ENCODE results near the gene DHX32.
"Not testable (repeated sequence)": the region's sequence is repeated elsewhere in the genome, so short reads cannot be mapped to it uniquely, and the experiment has no call there.

DHX32 gene

GRCh38 chr10:125881192-125881591, at the start of gene DHX32:
DHX32 (minus strand) TSS chr10:125881292; CDS start chr10:125880824, 468 bp downstream.
- DNase-seq, result no peak

- DNase-seq, result no peak
These were observed 48.5 kb upstream of the DHX32 start for GRCh38 chr10:125929618-125930017.

GRCh38 chr10:125928928-125929585, 48.0 kb upstream of the DHX32 start:
- DNase-seq, result no peak

- not testable (repeated sequence) for DNase-seq
These were observed 46.2 kb upstream of the DHX32 start for GRCh38 chr10:125927265-125927664.

GRCh38 chr10:125926247-125926646, 45.2 kb upstream of the DHX32 start:
- no peak for DNase-seq

GRCh38 chr10:125925262-125925834, 44.3 kb upstream of the DHX32 start:
- no peak for DNase-seq

GRCh38 chr10:125921643-125922306, 40.7 kb upstream of the DHX32 start:
- not testable (repeated sequence) for DNase-seq

GRCh38 chr10:125917704-125918361, 36.7 kb upstream of the DHX32 start:
- DNase-seq, result not testable (repeated sequence)

- no peak for DNase-seq
These were observed 35.9 kb upstream of the DHX32 start for GRCh38 chr10:125916977-125917376.

- not testable (repeated sequence) for DNase-seq
These were observed 32.2 kb upstream of the DHX32 start for GRCh38 chr10:125913277-125913676.

GRCh38 chr10:125911990-125912389, 30.9 kb upstream of the DHX32 start:
- DNase-seq, result no peak

- DNase-seq, result no peak
These were observed 30.1 kb upstream of the DHX32 start for GRCh38 chr10:125911145-125911544.

- not testable (repeated sequence) for DNase-seq
These were observed 28.4 kb upstream of the DHX32 start for GRCh38 chr10:125909491-125909890.

- not testable (repeated sequence) for DNase-seq
These were observed 27.7 kb upstream of the DHX32 start for GRCh38 chr10:125908813-125909212.

GRCh38 chr10:125907598-125907997, 26.5 kb upstream of the DHX32 start:
- DNase-seq, result not testable (repeated sequence)

GRCh38 chr10:125905069-125905994, 24.2 kb upstream of the DHX32 start:
- DNase-seq, result not testable (repeated sequence)

GRCh38 chr10:125903135-125903640, 22.1 kb upstream of the DHX32 start:
- DNase-seq, result not testable (repeated sequence)

GRCh38 chr10:125900963-125901362, 19.9 kb upstream of the DHX32 start:
- DNase-seq, result not testable (repeated sequence)

- DNase-seq, result not testable (repeated sequence)
These were observed 16.2 kb upstream of the DHX32 start for GRCh38 chr10:125897317-125897716.

GRCh38 chr10:125896088-125896934, 15.2 kb upstream of the DHX32 start, which contains the start of gene FANK1:
FANK1 (plus strand) TSS chr10:125896564; CDS start chr10:125896643, 79 bp downstream.
- DNase-seq, result peak; percentile 79
